Smooth muscle cell (in vitro differentiated cells): ENCODE measurements around the gene NRSN2. TPM values are rescaled to one million over a fixed set of nuclear protein-coding genes. Genes with fewer than 3 reads are reported as not detected.

Source experiments
- DNase-seq: peaks from one replicate; lab custom pipeline; 2025; ENCODE audit not compliant: unreplicated experiment; lab: John Stamatoyannopoulos, UW
- H2AFZ ChIP-seq: fragments of 200-600 bp; sonication (generic); 2 replicates; pipeline ENCODE4 v1.6.0; 2016; ENCODE audit warnings: antibody characterized with exemption, low read depth, mild to moderate bottlenecking
- H3F3A ChIP-seq: fragments of 200-600 bp; sonication (generic); 2 replicates; pipeline ENCODE4 v1.6.0; 2017; ENCODE audit warnings: antibody characterized with exemption, low read depth
- H3K27ac ChIP-seq: fragments of 200-600 bp; sonication (generic); 2 replicates; pipeline ENCODE4 v1.5.1; 2016; ENCODE audit warnings: low read depth, mild to moderate bottlenecking
- H3K27me3 ChIP-seq: fragments of 200-600 bp; sonication (generic); 2 replicates; pipeline ENCODE4 v1.6.1; 2016; ENCODE audit warnings: low read depth, mild to moderate bottlenecking
- H3K36me3 ChIP-seq: fragments of 200-600 bp; sonication (generic); 2 replicates; pipeline ENCODE4 v1.5.1; 2016; ENCODE audit warnings: low read depth
- H3K4me1 ChIP-seq: fragments of 200-600 bp; sonication (generic); 2 replicates; pipeline ENCODE4 v1.5.1; 2016; ENCODE audit warnings: low read depth
- H3K4me2 ChIP-seq: fragments of 200-600 bp; sonication (generic); 2 replicates; pipeline ENCODE4 v1.6.0; 2016; ENCODE audit warnings: mild to moderate bottlenecking
- H3K4me3 ChIP-seq: fragments of 200-600 bp; sonication (generic); 2 replicates; pipeline ENCODE4 v1.5.1; 2016; ENCODE audit warnings: mild to moderate bottlenecking
- H3K79me2 ChIP-seq: fragments of 200-600 bp; sonication (generic); 2 replicates; pipeline ENCODE4 v1.6.0; 2016; ENCODE audit warnings: low read depth, mild to moderate bottlenecking
- H3K9ac ChIP-seq: fragments of 200-600 bp; sonication (generic); 2 replicates; pipeline ENCODE4 v1.6.0; 2016; ENCODE audit warnings: low read depth
- H3K9me3 ChIP-seq: fragments of 200-600 bp; sonication (generic); replicated peaks from 2 replicates; pipeline ENCODE4 v1.5.1; 2016; ENCODE audit warnings: low read depth
- H4K20me1 ChIP-seq: fragments of 200-600 bp; sonication (generic); 2 replicates; pipeline ENCODE4 v1.6.0; 2016; ENCODE audit warnings: low read depth
- WGBS: methylation state at CpG from one replicate; pipeline ENCODE4 v1.1.7; 2016; ENCODE audit warnings: low lambda C conversion rate; 5-methylcytosine and 5-hydroxymethylcytosine counted together
- polyA plus RNA-seq: library from polyadenylated mRNA; unstranded; fragments of >200 nt; fragmentation: Nextera tagmentation; extraction: Ambion mirVana; gene quantifications from 2 replicates; pipeline ENCODE4 v1.2.1, GENCODE V29; 2016
- total RNA-seq: library from RNA; depleted of rRNA; stranded (reverse); fragments of >200 nt; gene quantifications from 2 replicates; pipeline ENCODE4 v1.2.3, GENCODE V29; 2014
- TF ChIP-seq, protein P1 (sequence below): fragments of 200-600 bp; sonication (generic); IDR thresholded peaks from 2 replicates; pipeline ENCODE4 v1.5.1; 2017; ENCODE audit warnings: borderline replicate concordance, mild to moderate bottlenecking, antibody characterized with exemption; ENCODE audit not compliant: insufficient read depth, poor library complexity, severe bottlenecking

NRSN2 gene
- total and polyA plus RNA-seq, 2 experiments from 2014 or later: 50.1 to 107 TPM

DNA sequence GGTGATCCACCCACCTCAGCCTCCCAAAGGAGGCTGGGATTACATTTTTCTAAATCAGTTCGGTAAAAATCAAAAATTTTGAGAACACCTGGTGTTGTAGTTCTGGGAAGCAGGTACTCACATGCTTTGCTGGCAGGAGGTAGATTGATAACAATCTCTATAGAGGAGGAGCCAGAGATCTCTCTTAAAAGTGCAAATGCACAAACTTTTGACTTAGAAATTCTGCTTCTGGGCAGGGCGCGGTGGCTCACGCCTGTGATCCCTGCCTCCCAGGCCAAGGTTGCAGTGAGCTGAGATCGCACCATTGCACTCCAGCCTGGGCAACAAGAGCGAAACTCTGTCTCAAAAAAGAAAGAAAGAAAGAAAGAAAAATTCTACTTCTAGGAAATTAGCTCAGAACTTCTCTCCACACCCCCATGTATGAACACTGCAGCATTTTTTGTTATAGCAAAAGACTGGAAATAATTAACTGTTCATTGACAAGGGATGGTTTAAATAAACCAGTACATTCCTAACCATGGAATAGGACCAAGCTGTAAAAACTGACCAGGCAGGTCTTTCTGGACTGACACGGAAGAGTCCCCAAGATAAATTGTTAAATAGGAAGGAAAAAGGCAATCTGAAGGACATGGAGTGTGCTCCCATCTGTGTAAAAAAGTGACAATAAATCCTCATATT, 19.3 kb downstream of the NRSN2 start:
- no peak for DNase-seq
- TF ChIP-seq, protein P1, sequence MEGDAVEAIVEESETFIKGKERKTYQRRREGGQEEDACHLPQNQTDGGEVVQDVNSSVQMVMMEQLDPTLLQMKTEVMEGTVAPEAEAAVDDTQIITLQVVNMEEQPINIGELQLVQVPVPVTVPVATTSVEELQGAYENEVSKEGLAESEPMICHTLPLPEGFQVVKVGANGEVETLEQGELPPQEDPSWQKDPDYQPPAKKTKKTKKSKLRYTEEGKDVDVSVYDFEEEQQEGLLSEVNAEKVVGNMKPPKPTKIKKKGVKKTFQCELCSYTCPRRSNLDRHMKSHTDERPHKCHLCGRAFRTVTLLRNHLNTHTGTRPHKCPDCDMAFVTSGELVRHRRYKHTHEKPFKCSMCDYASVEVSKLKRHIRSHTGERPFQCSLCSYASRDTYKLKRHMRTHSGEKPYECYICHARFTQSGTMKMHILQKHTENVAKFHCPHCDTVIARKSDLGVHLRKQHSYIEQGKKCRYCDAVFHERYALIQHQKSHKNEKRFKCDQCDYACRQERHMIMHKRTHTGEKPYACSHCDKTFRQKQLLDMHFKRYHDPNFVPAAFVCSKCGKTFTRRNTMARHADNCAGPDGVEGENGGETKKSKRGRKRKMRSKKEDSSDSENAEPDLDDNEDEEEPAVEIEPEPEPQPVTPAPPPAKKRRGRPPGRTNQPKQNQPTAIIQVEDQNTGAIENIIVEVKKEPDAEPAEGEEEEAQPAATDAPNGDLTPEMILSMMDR: no peak
- no peak overlapping the region for H3K9ac ChIP-seq
- no peak overlapping the region for H3K4me2 ChIP-seq
- H3K27ac ChIP-seq: no peak overlapping the region
- H2AFZ ChIP-seq: no peak overlapping the region
- WGBS: 76% methylated on average over 7 of the region's 7 CpGs
- H3K27me3 ChIP-seq: no peaks in the 10 kb centered on the region
- H3K4me3 ChIP-seq: no peak overlapping the region
- no peaks in the 10 kb centered on the region for H3K79me2 ChIP-seq
- H3K4me1 ChIP-seq: no peaks in the 10 kb centered on the region
- no peaks in the 10 kb centered on the region for H4K20me1 ChIP-seq
- H3K36me3 ChIP-seq: no peaks in the 10 kb centered on the region
- H3F3A ChIP-seq: no peaks in the 10 kb centered on the region
- no peaks in the 10 kb centered on the region for H3K9me3 ChIP-seq

DNA sequence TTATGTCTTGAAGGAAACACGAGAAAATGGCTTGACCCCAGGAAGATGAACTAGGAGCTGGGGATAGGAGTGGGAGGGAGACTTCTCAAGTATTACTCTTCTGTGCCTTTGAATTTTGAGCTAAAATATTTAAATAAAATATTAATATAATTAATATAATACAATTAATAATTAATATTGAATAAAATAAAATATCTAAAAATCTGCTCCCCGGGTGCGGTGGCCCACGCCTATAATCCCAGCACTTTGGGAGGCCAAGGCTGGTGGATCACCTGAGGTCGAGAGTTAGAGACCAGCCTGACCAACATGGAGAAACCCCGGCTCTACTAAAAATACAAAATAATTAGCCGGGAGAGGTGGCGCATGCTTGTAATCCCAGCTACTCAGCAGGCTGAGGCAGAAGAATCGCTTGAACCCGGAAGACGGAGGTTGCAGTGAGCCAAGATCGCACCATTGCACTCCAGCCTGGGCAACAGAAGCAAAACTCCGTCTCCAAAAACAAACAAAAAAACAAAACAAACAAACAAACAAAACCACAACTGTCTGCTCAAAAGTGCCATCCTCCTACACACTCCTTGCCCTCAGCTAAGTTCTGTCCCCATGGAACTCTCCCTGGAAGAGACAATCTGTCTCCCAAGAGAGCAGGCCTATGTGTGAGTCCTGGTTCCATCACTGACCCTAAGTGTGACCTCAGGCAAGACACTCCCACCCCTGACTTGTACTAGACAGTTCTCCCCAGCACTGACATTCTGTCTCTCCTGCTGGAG, 20.0 kb downstream of the NRSN2 start:
- DNase-seq: no peak
- H3K4me1 ChIP-seq: no peaks in the 10 kb centered on the region
- H3F3A ChIP-seq: no peaks in the 10 kb centered on the region
- no peak overlapping the region for H3K4me2 ChIP-seq
- TF ChIP-seq, protein P1: no peak
- no peak overlapping the region for H3K4me3 ChIP-seq
- H3K9ac ChIP-seq: no peak overlapping the region
- H3K27ac ChIP-seq: no peak overlapping the region
- H3K27me3 ChIP-seq: no peaks in the 10 kb centered on the region
- no peaks in the 10 kb centered on the region for H3K36me3 ChIP-seq
- no peaks in the 10 kb centered on the region for H4K20me1 ChIP-seq
- H3K9me3 ChIP-seq: no peaks in the 10 kb centered on the region
- H3K79me2 ChIP-seq: no peaks in the 10 kb centered on the region
- H2AFZ ChIP-seq: no peak overlapping the region
- WGBS: 83% methylated on average over 13 of the region's 13 CpGs

DNA sequence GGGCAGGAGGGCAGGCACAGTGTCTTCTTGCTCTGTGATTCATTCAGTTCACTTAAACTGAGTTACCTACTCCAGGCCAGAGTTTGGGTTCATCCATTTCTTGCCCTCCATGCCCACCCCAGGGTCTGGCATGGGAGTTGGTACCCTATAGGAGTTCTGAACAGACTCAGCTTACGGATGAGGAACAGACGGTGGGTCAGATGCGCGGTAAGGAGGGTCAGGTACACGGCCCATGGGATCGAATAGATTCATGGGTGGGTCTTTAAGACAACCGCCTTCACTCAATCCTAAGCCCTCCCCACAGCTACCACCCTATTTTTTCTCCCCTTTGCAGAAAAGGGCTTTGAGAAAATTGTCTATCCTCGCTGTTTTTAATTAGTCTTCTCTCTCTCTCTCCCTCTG, 20.6 kb downstream of the NRSN2 start:
- no peak for DNase-seq
- H3F3A ChIP-seq: no peaks in the 10 kb centered on the region
- H3K79me2 ChIP-seq: no peaks in the 10 kb centered on the region
- TF ChIP-seq, protein P1: no peak
- 91% methylated on average over 8 of the region's 8 CpGs for WGBS
- H3K9ac ChIP-seq: no peak overlapping the region
- H3K36me3 ChIP-seq: no peaks in the 10 kb centered on the region
- H3K27me3 ChIP-seq: no peaks in the 10 kb centered on the region
- no peak overlapping the region for H3K27ac ChIP-seq
- H3K4me1 ChIP-seq: no peaks in the 10 kb centered on the region
- H2AFZ ChIP-seq: no peak overlapping the region
- H4K20me1 ChIP-seq: no peaks in the 10 kb centered on the region
- no peak overlapping the region for H3K4me3 ChIP-seq
- H3K4me2 ChIP-seq: no peak overlapping the region
- H3K9me3 ChIP-seq: no peaks in the 10 kb centered on the region
